Panc1 (cell line): ENCODE data around the gene MS4A8. TPM values are rescaled to one million over a fixed set of nuclear protein-coding genes. Genes with fewer than 3 reads are reported as not detected.

ENCODE experiments used
- total RNA-seq: library from RNA; stranded (reverse); gene quantifications from one replicate; pipeline ENCODE4 v1.2.1, GENCODE V29; 2021; ENCODE audit not compliant: unreplicated experiment

MS4A8 gene
- total RNA-seq, 1 experiment from 2014 or later, result not detected

Other genes starting within 250 kb of the MS4A8 start
- gene MS4A1, start 243.8 kb upstream of the MS4A8 start, total RNA-seq, result 0.59 TPM
- gene MS4A12, start 206.8 kb upstream of the MS4A8 start, total RNA-seq, result not detected
- gene MS4A13, start 184.2 kb upstream of the MS4A8 start, total RNA-seq, result not detected
- gene MS4A18, start 25.1 kb downstream of the MS4A8 start, total RNA-seq, result not detected
- not detected for gene MS4A15, start 57.3 kb downstream of the MS4A8 start, total RNA-seq
- gene MS4A10, start 85.7 kb downstream of the MS4A8 start, total RNA-seq, result not detected
- 70.2 TPM for gene CCDC86, start 142.5 kb downstream of the MS4A8 start, total RNA-seq
- not detected for gene PTGDR2, start 156.3 kb downstream of the MS4A8 start, total RNA-seq
- gene ZP1, start 167.9 kb downstream of the MS4A8 start, total RNA-seq, result not detected
- gene PRPF19, start 207.0 kb downstream of the MS4A8 start, total RNA-seq, result 149 TPM
- 91.8 TPM for gene TMEM109, start 214.5 kb downstream of the MS4A8 start, total RNA-seq
- gene TMEM132A, start 224.8 kb downstream of the MS4A8 start, total RNA-seq, result 154 TPM